ENCODE measurements around the gene ACTR2. TPM values are rescaled to one million over a fixed set of nuclear protein-coding genes. Genes with fewer than 3 reads are reported as not detected.
"Not testable (repeated sequence)": the region's sequence is repeated elsewhere in the genome, so short reads cannot be mapped to it uniquely, and the experiment has no call there.

The ACTR2 gene
- total RNA-seq, 1 donor from 2014 or later: 70.0 TPM

- peaks cover 3 to 35% of the 10 kb centered on the region in 2 donors for H3K36me3 ChIP-seq
- intact Hi-C loops (cut with DNase I): no loop called here
- H3K4me3 ChIP-seq: no peak overlapping the region
- H3K27me3 ChIP-seq: no peaks in the 10 kb centered on the region
- no peaks in the 10 kb centered on the region for H3K9me3 ChIP-seq
- no peak overlapping the region for H3K27ac ChIP-seq
- TF ChIP-seq POLR2A (IDR thresholded peaks at IDR 0.05): no peak
- DNase-seq (ENCODE audit: extremely low spot score in 2 of 2): no peak
- peaks cover 21% of the 10 kb centered on the region for H3K4me1 ChIP-seq
Measured at GRCh38 chr2:65313954-65314256, 86.3 kb downstream of the ACTR2 start.

GRCh38 chr2:65314801-65315441, 87.3 kb downstream of the ACTR2 start:
- TF ChIP-seq POLR2AphosphoS5 (IDR thresholded peaks at IDR 0.05; ENCODE audit: insufficient read depth in 1 of 2, low read depth in 1 of 2) (no peak), CTCF (IDR thresholded peaks at IDR 0.05) (no peak), POLR2A (IDR thresholded peaks at IDR 0.05) (no peak)
- Histone ChIP-seq H3K27me3 (no peaks in the 10 kb centered on the region), H3K27ac (no peak overlapping the region), H3K4me3 (no peak overlapping the region), H3K36me3 (peaks cover 3 to 35% of the 10 kb centered on the region in 2 donors), H3K4me1 (peaks cover 22% of the 10 kb centered on the region), H3K9me3 (no peaks in the 10 kb centered on the region)
- intact Hi-C loops (cut with DNase I): no loop called here
- no peak for DNase-seq (ENCODE audit: extremely low spot score in 2 of 2)

- Histone ChIP-seq H3K4me1 (peaks cover 32% of the 10 kb centered on the region), H3K9me3 (no peaks in the 10 kb centered on the region), H3K27ac (peak overlapping the region; percentile 62), H3K27me3 (no peaks in the 10 kb centered on the region), H3K36me3 (peaks cover 3 to 35% of the 10 kb centered on the region in 2 donors), H3K4me3 (no peak overlapping the region)
- DNase-seq (ENCODE audit: extremely low spot score in 2 of 2): no peak
- intact Hi-C loops (cut with DNase I): no loop called here
- TF ChIP-seq POLR2A (IDR thresholded peaks at IDR 0.05) (no peak), CTCF (IDR thresholded peaks at IDR 0.05) (no peak), POLR2AphosphoS5 (IDR thresholded peaks at IDR 0.05; ENCODE audit: insufficient read depth in 1 of 2, low read depth in 1 of 2) (no peak)
Measured at GRCh38 chr2:65316072-65316471, 88.4 kb downstream of the ACTR2 start.

- intact Hi-C loops (cut with DNase I): not testable (repeated sequence)
Measured at GRCh38 chr2:65317351-65317750, 89.7 kb downstream of the ACTR2 start.

GRCh38 chr2:65317841-65318240, 90.2 kb downstream of the ACTR2 start:
- intact Hi-C loops (cut with DNase I): no loop called here
- DNase-seq (ENCODE audit: extremely low spot score in 2 of 2): no peak
- no peak for TF ChIP-seq POLR2A (IDR thresholded peaks at IDR 0.05)
- H3K9me3 ChIP-seq: no peaks in the 10 kb centered on the region
- H3K27ac ChIP-seq: no peak overlapping the region
- peaks cover 3 to 27% of the 10 kb centered on the region in 2 donors for H3K36me3 ChIP-seq
- peaks cover 34% of the 10 kb centered on the region for H3K4me1 ChIP-seq
- H3K27me3 ChIP-seq: no peaks in the 10 kb centered on the region
- H3K4me3 ChIP-seq: no peak overlapping the region

More at GRCh38 chr2:65317351-65317750, 89.7 kb downstream of the ACTR2 start:
- not testable (repeated sequence) for H3K27me3 ChIP-seq; DNase-seq (ENCODE audit: extremely low spot score in 2 of 2); H3K27ac ChIP-seq; H3K9me3 ChIP-seq; H3K4me3 ChIP-seq
- Histone ChIP-seq H3K36me3 (peaks cover 3 to 31% of the 10 kb centered on the region in 2 donors), H3K4me1 (peaks cover 34% of the 10 kb centered on the region)

- no peak for TF ChIP-seq CTCF (IDR thresholded peaks at IDR 0.05)
- Histone ChIP-seq H3K9me3 (no peaks in the 10 kb centered on the region), H3K36me3 (peaks cover 0 to 14% of the 10 kb centered on the region in 2 donors), H3K4me1 (peaks cover 34% of the 10 kb centered on the region), H3K27me3 (no peaks in the 10 kb centered on the region), H3K27ac (peak overlapping the region; percentile 20), H3K4me3 (no peak overlapping the region)
- intact Hi-C loops (cut with DNase I): no loop called here
- DNase-seq (ENCODE audit: extremely low spot score in 2 of 2): no peak
Measured at GRCh38 chr2:65319072-65319673, 91.5 kb downstream of the ACTR2 start.
